T-helper 17 cell (primary cell): ENCODE data around the gene VPS26C. TPM values are rescaled to one million over a fixed set of nuclear protein-coding genes. Genes with fewer than 3 reads are reported as not detected.

Source experiments
- ATAC-seq: fragments of 150-1000 bp; cut with Tn5 transposase; 2 replicates; pipeline ENCODE4 v1.10.0; 2021; ENCODE audit warnings: mild to moderate bottlenecking, moderate library complexity
- DNase-seq, 3 donors: peaks; one replicate each; pipeline versions ENCODE4 v3.0.0 to v3.0.0-alpha.2; 2020 to 2021
- H3K9me3 ChIP-seq: one replicate; pipeline ENCODE4 v1.7.0; 2013; ENCODE audit warnings: low read length, mild to moderate bottlenecking; ENCODE audit not compliant: control insufficient read depth, poor library complexity, severe bottlenecking
- H3K27ac Mint-ChIP-seq: one replicate; pipeline ENCODE4 v1.8.0; 2022; ENCODE audit warnings: mild to moderate bottlenecking, moderate library complexity, mixed read lengths
- H3K27me3 Mint-ChIP-seq: one replicate; pipeline ENCODE4 v1.8.0; 2022; ENCODE audit warnings: mixed read lengths
- H3K36me3 Mint-ChIP-seq: one replicate; pipeline ENCODE4 v1.8.0; 2022; ENCODE audit warnings: low read depth, mixed read lengths
- H3K4me1 Mint-ChIP-seq: one replicate; pipeline ENCODE4 v1.8.0; 2022; ENCODE audit warnings: mild to moderate bottlenecking, mixed read lengths
- H3K4me3 Mint-ChIP-seq: one replicate; pipeline ENCODE4 v1.8.0; 2022; ENCODE audit warnings: mild to moderate bottlenecking, moderate library complexity, mixed read lengths
- total RNA-seq, 4 donors: library from RNA in 2 of 4; stranded (reverse) in 2 of 4; gene quantifications; one replicate each; pipeline ENCODE4 v1.2.3 and lab custom pipeline; 2022 to 2026

VPS26C gene
- total RNA-seq, 2 donors from 2014 or later: 42.9 to 45.8 TPM

DNA sequence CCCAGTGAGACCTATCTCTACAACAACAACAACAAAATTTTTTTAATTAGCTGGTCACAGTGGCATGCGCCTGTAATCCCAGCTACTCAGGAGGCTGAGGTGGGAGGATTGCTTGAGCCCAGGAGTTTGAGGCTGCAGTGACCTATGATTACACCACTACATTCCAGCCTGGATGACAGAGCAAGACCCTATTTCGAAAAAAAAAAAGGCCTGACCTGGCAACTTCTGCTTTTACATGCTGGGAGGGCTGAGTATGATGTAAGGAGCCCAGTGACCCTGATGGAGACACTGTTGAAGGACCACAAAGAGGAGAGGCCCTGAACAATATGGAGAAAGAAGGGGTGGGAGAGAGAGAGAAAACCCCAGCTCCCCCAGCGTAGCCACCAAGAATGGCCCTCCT, 9.2 kb upstream of the VPS26C start:
- H3K4me1 Mint-ChIP-seq: peaks cover 2% of the 10 kb centered on the region
- no peaks in the 10 kb centered on the region for H3K9me3 ChIP-seq
- ATAC-seq (no peak), DNase-seq (no peak)
- H3K36me3 Mint-ChIP-seq: no peaks in the 10 kb centered on the region
- no peaks in the 10 kb centered on the region for H3K27me3 Mint-ChIP-seq
- no peak overlapping the region for H3K27ac Mint-ChIP-seq
- H3K4me3 Mint-ChIP-seq: no peak overlapping the region

GRCh38 chr21:37273911-37274690, 7.0 kb upstream of the VPS26C start:
- Mint-ChIP-seq H3K27ac (no peak overlapping the region), H3K36me3 (no peaks in the 10 kb centered on the region), H3K27me3 (no peaks in the 10 kb centered on the region), H3K4me3 (no peak overlapping the region), H3K4me1 (peaks cover 4% of the 10 kb centered on the region)
- no peak for ATAC-seq
- DNase-seq: no peak
- no peaks in the 10 kb centered on the region for H3K9me3 ChIP-seq

DNA sequence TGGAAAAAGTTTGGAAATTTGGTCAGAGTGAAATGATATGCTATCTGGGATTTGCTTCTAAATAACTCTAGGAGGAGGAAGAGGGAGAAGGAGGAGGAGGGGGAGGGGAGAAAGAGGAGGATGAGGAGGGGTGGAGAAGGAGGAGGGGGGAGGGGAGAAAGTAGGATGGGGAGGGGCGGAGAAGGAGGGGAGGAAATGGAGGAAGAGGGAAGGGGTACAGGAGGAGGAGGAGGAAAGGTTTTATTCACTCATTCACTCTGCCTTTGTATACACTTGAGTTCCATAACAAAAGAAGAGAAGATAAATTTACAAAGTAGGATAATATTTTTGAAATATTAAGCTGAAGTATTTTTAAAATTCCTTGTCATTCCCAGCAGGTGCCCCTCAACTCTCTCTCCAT, 6.3 kb upstream of the VPS26C start:
- ATAC-seq: no peak
- Mint-ChIP-seq H3K27me3 (no peaks in the 10 kb centered on the region), H3K36me3 (no peaks in the 10 kb centered on the region), H3K4me3 (no peak overlapping the region), H3K27ac (no peak overlapping the region), H3K4me1 (peaks cover 5% of the 10 kb centered on the region)
- H3K9me3 ChIP-seq: no peaks in the 10 kb centered on the region
- no peak for DNase-seq

GRCh38 chr21:37272897-37273296, 5.8 kb upstream of the VPS26C start:
- no peak for DNase-seq
- H3K9me3 ChIP-seq: no peaks in the 10 kb centered on the region
- Mint-ChIP-seq H3K27ac (no peak overlapping the region), H3K27me3 (no peaks in the 10 kb centered on the region), H3K36me3 (no peaks in the 10 kb centered on the region), H3K4me3 (no peak overlapping the region), H3K4me1 (peaks cover 7% of the 10 kb centered on the region)
- ATAC-seq: no peak

DNA sequence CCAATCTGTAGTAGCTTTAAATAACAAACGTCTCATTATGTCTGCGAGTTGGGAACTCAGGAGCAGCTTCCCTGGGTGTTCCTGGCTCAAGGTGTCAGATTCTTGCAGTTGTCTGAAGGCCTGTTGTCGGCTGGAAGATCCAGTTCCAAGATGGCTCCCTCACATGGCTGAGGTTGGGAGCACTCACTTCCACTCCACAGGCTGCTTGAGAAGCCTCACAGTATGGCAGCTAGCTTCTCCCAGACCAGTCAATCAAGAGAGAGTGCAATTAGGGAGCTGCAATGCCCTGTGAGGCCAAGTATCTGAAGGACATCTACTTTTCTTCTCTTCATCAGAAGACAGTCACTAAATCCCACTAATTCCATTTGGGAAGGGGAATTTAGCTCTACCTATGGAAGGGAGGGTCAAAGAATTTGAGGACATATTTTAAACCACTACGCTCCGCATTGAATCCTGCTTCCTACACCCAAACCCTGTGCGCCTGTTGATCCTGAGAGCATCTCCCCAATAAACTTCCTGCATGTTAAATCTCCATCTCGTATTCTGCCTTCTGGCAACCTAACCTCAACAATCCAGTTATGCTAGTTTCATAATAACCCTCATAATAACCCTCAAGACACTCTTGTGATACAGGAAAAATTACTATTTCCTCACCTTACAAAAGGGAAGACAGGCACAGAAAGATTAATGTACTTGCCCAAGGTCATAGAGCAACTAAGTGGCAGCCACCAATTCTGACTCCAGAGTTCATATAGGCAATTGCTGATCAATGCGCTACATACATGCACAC, 3.6 kb upstream of the VPS26C start:
- DNase-seq (no peak), ATAC-seq (no peak)
- Mint-ChIP-seq H3K27ac (no peak overlapping the region), H3K27me3 (no peaks in the 10 kb centered on the region), H3K36me3 (peaks cover 3% of the 10 kb centered on the region), H3K4me1 (peaks cover 18% of the 10 kb centered on the region), H3K4me3 (no peak overlapping the region)
- no peaks in the 10 kb centered on the region for H3K9me3 ChIP-seq

GRCh38 chr21:37269481-37269880, 2.3 kb upstream of the VPS26C start:
- H3K36me3 Mint-ChIP-seq: peaks cover 3% of the 10 kb centered on the region
- H3K27ac Mint-ChIP-seq: no peak overlapping the region

DNA sequence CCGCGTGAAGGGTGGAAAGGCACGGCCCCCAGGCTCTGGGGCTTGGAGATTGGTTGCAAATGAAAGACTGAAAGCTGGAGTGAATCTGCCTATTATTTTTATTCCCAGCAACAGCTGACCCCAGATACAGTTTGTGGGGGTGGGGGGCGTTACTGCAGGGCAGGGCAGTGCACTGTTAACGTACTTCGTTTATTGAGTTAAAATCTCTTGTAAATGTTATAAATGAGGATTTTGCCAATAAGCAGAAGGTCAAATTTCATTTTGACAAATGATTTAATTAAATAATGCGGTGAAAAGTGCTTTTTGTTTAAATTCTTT, 1.0 kb upstream of the VPS26C start:
- peaks cover 28% of the 10 kb centered on the region for H3K4me1 Mint-ChIP-seq
- H3K4me3 Mint-ChIP-seq: peak overlapping the region; percentile 98
- no peaks in the 10 kb centered on the region for H3K27me3 Mint-ChIP-seq
- ATAC-seq (no peak), DNase-seq (no peak)
- H3K9me3 ChIP-seq: no peaks in the 10 kb centered on the region
- peak overlapping the region; percentile 96 for H3K27ac Mint-ChIP-seq
- peaks cover 3% of the 10 kb centered on the region for H3K36me3 Mint-ChIP-seq

More at GRCh38 chr21:37269481-37269880, 2.3 kb upstream of the VPS26C start:
- H3K9me3 ChIP-seq: no peaks in the 10 kb centered on the region
- DNase-seq (no peak), ATAC-seq (no peak)
- Mint-ChIP-seq H3K4me3 (peak overlapping the region; percentile 3), H3K4me1 (peaks cover 25% of the 10 kb centered on the region), H3K27me3 (no peaks in the 10 kb centered on the region)

GRCh38 chr21:37266515-37267221, 466 bp downstream of the VPS26C start:
- Mint-ChIP-seq H3K4me3 (peak overlapping the region; percentile 98), H3K27me3 (no peaks in the 10 kb centered on the region), H3K4me1 (peaks cover 31% of the 10 kb centered on the region), H3K36me3 (peaks cover 3% of the 10 kb centered on the region), H3K27ac (peak overlapping the region; percentile 96)
- peak in 2 of 3 donors; percentile 51 to 58 for DNase-seq
- H3K9me3 ChIP-seq: no peaks in the 10 kb centered on the region
- ATAC-seq: peak; percentile 35

DNA sequence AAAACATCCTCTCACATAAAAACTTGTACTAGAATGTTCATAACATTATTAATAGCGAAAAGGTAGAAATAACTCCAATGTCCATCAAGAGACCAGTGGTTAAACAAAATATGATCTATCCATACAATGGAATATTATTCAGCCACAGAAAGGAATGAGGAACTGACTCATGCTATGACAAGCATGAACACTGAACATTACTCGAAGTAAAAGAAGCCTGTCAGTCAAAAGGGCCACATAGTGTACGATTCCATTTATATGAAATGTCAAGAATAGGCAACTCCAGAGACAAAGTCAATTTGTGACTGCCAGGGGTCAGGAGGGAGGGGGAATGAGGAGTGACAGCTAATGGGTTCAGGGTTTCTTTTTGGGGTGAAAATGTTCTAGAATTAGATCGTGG, 2.3 kb downstream of the VPS26C start:
- ATAC-seq (no peak), DNase-seq (no peak)
- H3K36me3 Mint-ChIP-seq: peaks cover 3% of the 10 kb centered on the region
- H3K4me3 Mint-ChIP-seq: no peak overlapping the region
- peaks cover 31% of the 10 kb centered on the region for H3K4me1 Mint-ChIP-seq
- H3K27ac Mint-ChIP-seq: no peak overlapping the region
- H3K9me3 ChIP-seq: no peaks in the 10 kb centered on the region
- H3K27me3 Mint-ChIP-seq: no peaks in the 10 kb centered on the region

DNA sequence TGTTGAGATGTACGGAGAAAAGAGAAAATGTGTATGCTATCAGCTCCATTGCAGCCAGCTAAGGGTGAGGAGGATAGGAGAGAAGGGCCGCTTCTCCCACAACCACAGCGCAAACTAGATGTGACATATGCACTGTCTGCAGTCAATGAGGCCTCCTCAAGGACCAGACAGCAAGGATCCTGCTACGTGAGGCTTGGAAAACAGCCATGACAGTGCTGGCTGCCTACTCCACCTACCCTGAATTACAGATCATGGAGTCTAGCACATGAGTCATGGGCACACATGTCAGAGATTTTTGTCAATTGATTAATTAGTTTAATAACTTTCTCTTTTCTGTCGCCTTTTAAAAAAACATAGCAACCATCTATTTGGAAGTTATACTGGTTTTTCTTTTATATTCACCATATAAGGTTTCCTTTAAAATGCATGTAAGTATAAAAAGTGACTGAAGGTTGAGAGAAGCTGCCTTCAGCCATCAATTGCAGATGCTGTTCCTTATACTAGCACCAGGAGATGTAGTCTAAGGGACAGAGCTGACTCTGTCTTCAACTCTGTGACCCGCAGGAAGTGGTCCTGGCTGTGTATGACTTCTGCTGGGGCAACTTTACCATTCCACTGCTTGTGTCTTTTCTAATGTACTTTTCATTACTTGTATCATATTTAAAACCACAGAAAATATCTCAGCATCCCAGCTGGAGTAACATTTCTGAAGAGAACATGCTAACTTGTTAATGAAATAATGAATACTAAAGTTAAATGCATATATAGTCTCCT, 3.1 kb downstream of the VPS26C start:
- Mint-ChIP-seq H3K27ac (no peak overlapping the region), H3K4me1 (peaks cover 30% of the 10 kb centered on the region), H3K4me3 (no peak overlapping the region)

DNA sequence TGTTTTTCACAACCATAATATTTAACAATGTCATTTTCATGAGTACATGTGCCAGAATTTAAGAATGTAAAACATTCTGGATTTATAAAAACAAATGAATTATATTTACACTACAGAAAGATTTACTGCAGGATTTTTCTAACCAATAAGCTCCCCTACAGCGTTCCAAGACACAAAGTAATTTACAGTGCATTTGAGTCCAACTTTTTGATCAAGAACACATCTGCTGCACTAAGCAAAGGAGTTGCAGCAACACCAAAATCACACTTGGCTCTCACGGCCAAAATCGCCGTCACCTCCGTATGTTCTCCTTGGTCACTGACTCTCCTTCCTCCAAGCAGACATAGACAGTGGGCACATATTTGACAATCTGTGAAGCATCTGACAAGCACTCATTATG, 7.7 kb downstream of the VPS26C start:
- peaks cover 23% of the 10 kb centered on the region for H3K4me1 Mint-ChIP-seq

More for the DNA sequence above, 3.1 kb downstream of the VPS26C start:
- ATAC-seq: no peak
- H3K27me3 Mint-ChIP-seq: no peaks in the 10 kb centered on the region
- peaks cover 3% of the 10 kb centered on the region for H3K36me3 Mint-ChIP-seq
- no peak for DNase-seq
- no peaks in the 10 kb centered on the region for H3K9me3 ChIP-seq

DNA sequence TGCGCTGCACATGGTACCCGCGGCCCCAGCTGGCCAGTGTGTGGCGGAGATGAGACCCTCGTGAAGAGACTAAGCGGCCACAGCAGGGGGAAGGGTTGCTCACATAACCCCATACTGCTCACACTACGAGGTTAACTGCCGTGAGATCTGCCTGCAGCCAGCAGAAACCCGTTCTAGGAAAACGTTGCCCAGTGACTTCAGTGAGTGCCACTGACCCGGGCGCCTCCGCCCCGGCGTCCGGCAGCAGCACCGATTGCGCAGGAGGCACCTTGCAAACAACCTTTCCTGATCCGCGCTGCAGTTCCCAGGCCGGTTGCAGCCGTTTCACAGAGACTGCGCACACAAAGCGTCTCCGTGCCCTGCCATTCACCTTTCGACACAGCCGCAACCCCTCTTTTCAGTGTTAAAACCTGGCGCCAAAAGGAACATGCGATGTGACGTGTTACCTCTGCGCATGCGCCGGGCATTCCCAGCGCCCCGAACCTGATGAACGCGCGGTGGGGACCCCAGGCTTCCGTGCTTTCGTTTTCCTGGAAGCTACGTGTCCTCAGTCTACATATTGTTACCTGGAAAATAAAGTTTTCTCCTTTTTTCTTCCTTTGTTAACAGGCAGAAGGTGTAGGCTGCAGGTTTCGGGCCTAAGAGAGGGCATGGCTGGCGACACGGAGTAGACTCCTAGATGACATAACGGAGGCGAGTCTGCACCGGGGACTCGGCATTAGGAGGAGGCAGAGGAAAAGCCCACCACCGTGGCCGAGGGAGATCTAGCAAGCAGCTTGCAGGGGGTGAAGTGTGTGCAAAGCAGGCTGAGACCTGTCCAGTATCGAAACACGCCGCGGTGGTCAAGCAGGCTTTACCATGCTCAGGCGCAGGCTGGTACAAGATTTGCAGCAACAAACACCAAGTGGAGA, 8.9 kb downstream of the VPS26C start:
- H3K4me3 Mint-ChIP-seq: peak overlapping the region; percentile 90
- ATAC-seq (peak; percentile 81), DNase-seq (peak; percentile 63 to 70 (median 65))
- H3K36me3 Mint-ChIP-seq: no peaks in the 10 kb centered on the region
- H3K9me3 ChIP-seq: no peaks in the 10 kb centered on the region
- no peaks in the 10 kb centered on the region for H3K27me3 Mint-ChIP-seq
- H3K27ac Mint-ChIP-seq: peak overlapping the region; percentile 91
- H3K4me1 Mint-ChIP-seq: peaks cover 24% of the 10 kb centered on the region

More for the DNA sequence above, 7.7 kb downstream of the VPS26C start:
- Mint-ChIP-seq H3K27ac (no peak overlapping the region), H3K36me3 (no peaks in the 10 kb centered on the region), H3K27me3 (no peaks in the 10 kb centered on the region), H3K4me3 (no peak overlapping the region)
- no peaks in the 10 kb centered on the region for H3K9me3 ChIP-seq
- DNase-seq (no peak), ATAC-seq (no peak)
